ENCODE data around the gene PLEKHA8. TPM values are rescaled to one million over a fixed set of nuclear protein-coding genes. Genes with fewer than 3 reads are reported as not detected.

Gene PLEKHA8
- total RNA-seq, 1 donor from 2014 or later = 57.9 TPM

- Mint-ChIP-seq H3K27ac (ENCODE audit: unreplicated experiment) (no peak overlapping the region), H3K4me3 (ENCODE audit: unreplicated experiment) (peak overlapping the region; percentile 2), H3K9me3 (ENCODE audit: unreplicated experiment) (peaks cover 2% of the 10 kb centered on the region), H3K36me3 (ENCODE audit: unreplicated experiment) (no peaks in the 10 kb centered on the region), H3K4me1 (ENCODE audit: low read depth, unreplicated experiment) (peaks cover 63% of the 10 kb centered on the region), H3K27me3 (ENCODE audit: unreplicated experiment) (peaks cover 2% of the 10 kb centered on the region)
- DNase-seq = no peak
- TF ChIP-seq, protein P1, sequence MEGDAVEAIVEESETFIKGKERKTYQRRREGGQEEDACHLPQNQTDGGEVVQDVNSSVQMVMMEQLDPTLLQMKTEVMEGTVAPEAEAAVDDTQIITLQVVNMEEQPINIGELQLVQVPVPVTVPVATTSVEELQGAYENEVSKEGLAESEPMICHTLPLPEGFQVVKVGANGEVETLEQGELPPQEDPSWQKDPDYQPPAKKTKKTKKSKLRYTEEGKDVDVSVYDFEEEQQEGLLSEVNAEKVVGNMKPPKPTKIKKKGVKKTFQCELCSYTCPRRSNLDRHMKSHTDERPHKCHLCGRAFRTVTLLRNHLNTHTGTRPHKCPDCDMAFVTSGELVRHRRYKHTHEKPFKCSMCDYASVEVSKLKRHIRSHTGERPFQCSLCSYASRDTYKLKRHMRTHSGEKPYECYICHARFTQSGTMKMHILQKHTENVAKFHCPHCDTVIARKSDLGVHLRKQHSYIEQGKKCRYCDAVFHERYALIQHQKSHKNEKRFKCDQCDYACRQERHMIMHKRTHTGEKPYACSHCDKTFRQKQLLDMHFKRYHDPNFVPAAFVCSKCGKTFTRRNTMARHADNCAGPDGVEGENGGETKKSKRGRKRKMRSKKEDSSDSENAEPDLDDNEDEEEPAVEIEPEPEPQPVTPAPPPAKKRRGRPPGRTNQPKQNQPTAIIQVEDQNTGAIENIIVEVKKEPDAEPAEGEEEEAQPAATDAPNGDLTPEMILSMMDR (IDR thresholded peaks at IDR 0.05; ENCODE audit: partially characterized antibody, unreplicated experiment) = no peak
Measured at GRCh38 chr7:30160329-30160728, 132.1 kb downstream of the PLEKHA8 start.

GRCh38 chr7:30162133-30162532 is 133.9 kb downstream of the PLEKHA8 start:
- Mint-ChIP-seq H3K36me3 (ENCODE audit: unreplicated experiment) (no peaks in the 10 kb centered on the region), H3K4me3 (ENCODE audit: unreplicated experiment) (peak overlapping the region; percentile 82), H3K27ac (ENCODE audit: unreplicated experiment) (peak overlapping the region; percentile 28), H3K9me3 (ENCODE audit: unreplicated experiment) (peaks cover 2% of the 10 kb centered on the region), H3K4me1 (ENCODE audit: low read depth, unreplicated experiment) (peaks cover 73% of the 10 kb centered on the region), H3K27me3 (ENCODE audit: unreplicated experiment) (peaks cover 2% of the 10 kb centered on the region)
- DNase-seq = no peak
- TF ChIP-seq, protein P1 (IDR thresholded peaks at IDR 0.05; ENCODE audit: partially characterized antibody, unreplicated experiment) = no peak

- Mint-ChIP-seq H3K4me3 (ENCODE audit: unreplicated experiment) (peak overlapping the region; percentile 82), H3K9me3 (ENCODE audit: unreplicated experiment) (peaks cover 2% of the 10 kb centered on the region), H3K4me1 (ENCODE audit: low read depth, unreplicated experiment) (peaks cover 71% of the 10 kb centered on the region), H3K36me3 (ENCODE audit: unreplicated experiment) (no peaks in the 10 kb centered on the region), H3K27me3 (ENCODE audit: unreplicated experiment) (peaks cover 2% of the 10 kb centered on the region), H3K27ac (ENCODE audit: unreplicated experiment) (peak overlapping the region; percentile 91)
- DNase-seq = no peak
- TF ChIP-seq, protein P1 (IDR thresholded peaks at IDR 0.05; ENCODE audit: partially characterized antibody, unreplicated experiment) = no peak
Measured at GRCh38 chr7:30162622-30163124, 134.5 kb downstream of the PLEKHA8 start.

DNA sequence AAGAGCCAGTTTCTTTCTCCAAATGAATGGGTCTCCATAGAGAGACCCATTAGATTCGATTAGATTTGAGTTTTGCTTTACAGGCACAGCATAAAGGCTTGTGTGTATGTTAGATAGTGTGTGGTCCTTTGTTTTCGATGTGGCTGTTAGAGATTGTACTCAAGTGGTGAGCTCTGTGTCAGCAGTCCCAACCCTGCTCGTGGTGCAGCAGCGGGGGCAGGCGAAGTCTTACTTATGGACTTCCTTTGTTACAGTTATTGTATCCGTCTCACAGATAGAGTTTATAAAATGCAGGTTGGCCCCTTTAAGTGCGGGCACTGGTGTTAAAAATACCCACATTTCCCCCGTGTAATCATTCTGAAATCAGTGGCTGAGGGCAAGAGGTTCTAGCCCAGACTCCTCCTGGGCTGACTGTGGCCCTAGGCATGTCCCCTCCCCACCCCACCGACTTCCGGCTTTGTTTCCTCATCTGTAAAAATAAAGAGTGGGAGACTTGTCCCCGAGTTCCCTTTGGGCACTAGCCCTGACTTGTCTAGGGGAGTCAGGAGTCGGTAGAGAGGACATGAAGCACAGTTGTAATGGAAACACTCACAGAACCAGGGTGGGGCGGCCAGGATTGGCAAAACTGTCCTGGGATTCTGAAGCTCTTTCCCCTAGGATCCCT is 135.2 kb downstream of the PLEKHA8 start:
- H3K4me1 Mint-ChIP-seq (ENCODE audit: low read depth, unreplicated experiment) = peaks cover 75% of the 10 kb centered on the region
- H3K36me3 Mint-ChIP-seq (ENCODE audit: unreplicated experiment) = no peaks in the 10 kb centered on the region
- H3K4me3 Mint-ChIP-seq (ENCODE audit: unreplicated experiment) = peak overlapping the region; percentile 82

DNA sequence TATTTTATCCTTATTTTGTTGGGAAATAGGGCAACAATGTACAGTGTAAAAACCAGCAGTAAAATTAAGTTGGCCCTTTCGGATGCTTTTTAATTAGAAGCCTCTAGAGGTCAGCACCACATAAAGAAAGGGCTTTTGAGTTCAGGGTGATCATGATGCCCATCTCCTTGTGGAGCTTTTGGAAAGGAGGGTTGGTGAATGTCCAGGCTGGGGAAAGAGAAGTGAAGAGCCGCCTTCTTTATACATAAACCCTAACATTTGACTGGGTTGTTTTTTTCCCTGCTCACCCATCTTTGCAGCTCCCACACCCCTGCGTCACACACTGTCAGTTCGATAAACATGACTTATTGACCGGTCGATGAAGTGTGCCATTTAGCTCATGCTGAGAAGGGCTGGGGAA is 136.4 kb downstream of the PLEKHA8 start:
- H3K4me1 Mint-ChIP-seq (ENCODE audit: low read depth, unreplicated experiment) = peaks cover 78% of the 10 kb centered on the region
- peaks cover 2% of the 10 kb centered on the region for H3K27me3 Mint-ChIP-seq (ENCODE audit: unreplicated experiment)
- no peaks in the 10 kb centered on the region for H3K36me3 Mint-ChIP-seq (ENCODE audit: unreplicated experiment)
- peak overlapping the region; percentile 34 for H3K4me3 Mint-ChIP-seq (ENCODE audit: unreplicated experiment)
- H3K9me3 Mint-ChIP-seq (ENCODE audit: unreplicated experiment) = peaks cover 2% of the 10 kb centered on the region
- TF ChIP-seq, protein P1 (IDR thresholded peaks at IDR 0.05; ENCODE audit: partially characterized antibody, unreplicated experiment) = peak; percentile 27
- no peak for DNase-seq
- H3K27ac Mint-ChIP-seq (ENCODE audit: unreplicated experiment) = peak overlapping the region; percentile 67

More for the DNA sequence above, 135.2 kb downstream of the PLEKHA8 start:
- H3K9me3 Mint-ChIP-seq (ENCODE audit: unreplicated experiment) = peaks cover 2% of the 10 kb centered on the region
- TF ChIP-seq, protein P1 (IDR thresholded peaks at IDR 0.05; ENCODE audit: partially characterized antibody, unreplicated experiment) = no peak
- no peak for DNase-seq
- H3K27me3 Mint-ChIP-seq (ENCODE audit: unreplicated experiment) = peaks cover 2% of the 10 kb centered on the region
- peak overlapping the region; percentile 91 for H3K27ac Mint-ChIP-seq (ENCODE audit: unreplicated experiment)

Data from glutamatergic neuron (in vitro differentiated cells).